Activated CD8-positive, alpha-beta memory T cell treated with anti-CD3 and anti-CD28 coated beads for 1 hour (primary cell): ENCODE results near the gene SRGAP1.
"Not testable (repeated sequence)": the region's sequence is repeated elsewhere in the genome, so short reads cannot be mapped to it uniquely, and the experiment has no call there.

Experiments used
- DNase-seq, 2 donors: peaks; one replicate each; pipeline ENCODE4 v3.0.0-alpha.2; 2020; ENCODE audit warnings: low read depth in 1 of 2; ENCODE audit errors: extremely low read depth in 1 of 2

Gene SRGAP1

DNA sequence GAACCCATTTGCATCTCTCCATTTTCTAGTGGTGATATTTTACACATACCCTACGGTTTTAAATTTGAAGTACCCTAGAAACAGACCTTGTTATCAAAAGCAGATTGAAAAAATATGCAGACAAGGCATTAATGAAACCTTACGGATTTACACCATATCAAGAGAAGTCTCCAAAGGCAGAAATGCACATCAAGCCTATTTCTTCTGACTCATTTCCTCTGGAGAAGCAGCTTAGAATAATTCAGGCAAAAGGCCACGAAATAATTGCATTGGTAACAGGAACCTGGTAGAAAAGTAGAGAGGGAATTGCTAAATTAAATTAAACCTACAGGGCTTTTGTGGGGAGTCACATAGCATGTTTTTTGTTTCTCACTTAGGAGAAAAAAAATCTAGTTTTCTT, 342.9 kb downstream of the SRGAP1 start:
- no peak for DNase-seq

- no peak for DNase-seq
Measured at GRCh38 chr12:64187794-64188193, 343.3 kb downstream of the SRGAP1 start.

- no peak for DNase-seq
Measured at GRCh38 chr12:64189530-64189929, 345.0 kb downstream of the SRGAP1 start.

GRCh38 chr12:64190140-64190539, 345.6 kb downstream of the SRGAP1 start:
- no peak for DNase-seq

DNA sequence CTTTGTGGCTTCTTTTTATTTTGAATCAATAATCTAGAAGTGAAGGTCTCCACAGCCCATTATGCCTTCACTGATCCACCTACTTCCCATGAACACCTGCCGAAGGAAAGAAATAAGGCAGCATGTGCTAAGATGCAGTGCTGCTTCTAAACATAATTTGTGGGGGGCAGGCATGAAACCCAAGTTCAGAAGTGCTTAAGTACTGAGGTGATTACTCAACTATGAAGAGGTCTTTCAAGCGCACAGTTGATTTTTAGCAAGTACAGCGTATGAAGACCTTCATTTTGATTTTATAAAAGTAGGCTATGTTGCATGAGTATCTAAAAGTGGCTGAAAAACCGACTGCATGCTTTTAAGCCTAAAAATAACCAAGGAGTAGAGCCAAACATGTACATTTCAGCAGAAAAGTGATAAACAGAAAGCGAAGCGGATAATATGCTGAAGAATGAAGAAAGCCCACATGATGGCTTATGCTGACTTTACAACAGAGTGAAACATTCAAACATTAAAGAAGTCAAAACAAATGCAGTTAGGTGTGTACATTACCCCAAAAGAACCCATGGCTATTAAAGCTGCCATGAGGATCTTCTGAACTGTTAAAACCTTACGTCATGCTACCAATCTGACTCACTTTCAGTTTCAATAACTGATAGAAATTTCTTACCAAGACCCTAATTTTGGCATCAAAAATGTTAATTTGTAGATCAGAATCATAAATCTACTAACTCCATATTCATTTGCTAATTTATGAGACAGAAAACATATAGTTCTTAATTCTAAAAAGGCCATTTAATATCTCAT, 348.3 kb downstream of the SRGAP1 start:
- no peak for DNase-seq

- DNase-seq, result no peak
Measured at GRCh38 chr12:64193931-64194330, 349.4 kb downstream of the SRGAP1 start.

DNA sequence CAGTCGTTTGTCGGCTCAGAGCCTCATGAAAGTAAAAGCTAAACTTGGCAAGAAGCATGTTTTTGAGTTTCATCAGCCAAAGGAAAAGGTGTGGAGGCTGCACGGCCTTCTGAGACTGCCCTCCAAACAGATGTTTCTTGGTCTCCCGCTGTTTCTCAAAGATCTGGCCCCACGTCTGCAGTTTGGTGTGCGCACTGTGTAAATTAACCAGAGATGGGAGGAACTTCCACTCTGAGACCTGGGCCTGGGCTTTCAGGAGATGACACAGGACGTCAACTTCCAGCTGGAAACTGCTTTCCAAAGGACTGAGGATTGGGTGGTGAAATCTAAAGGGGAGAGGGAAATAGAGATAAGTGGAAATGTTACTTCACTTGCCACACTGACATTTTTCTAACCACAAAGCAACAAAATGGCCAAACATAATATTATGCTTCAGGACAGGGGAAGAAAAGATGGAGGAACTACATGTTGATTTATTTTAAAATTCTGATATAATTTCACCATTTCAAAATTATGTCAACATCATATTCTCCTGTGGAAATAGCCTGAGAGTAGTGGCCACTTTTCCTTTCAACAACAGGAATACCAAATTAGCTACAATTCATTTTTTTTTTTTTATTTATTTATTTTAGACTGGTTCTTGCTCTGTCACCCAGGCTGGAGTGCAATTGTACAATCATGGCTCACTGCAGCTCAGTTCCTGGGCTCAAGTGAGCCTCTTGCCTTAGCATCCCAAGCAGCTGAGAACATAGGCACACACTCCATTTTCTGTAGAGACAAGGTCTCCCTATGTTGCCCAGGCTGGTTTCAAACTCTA, 350.0 kb downstream of the SRGAP1 start:
- DNase-seq, result no peak

- not testable (repeated sequence) for DNase-seq
Measured at GRCh38 chr12:64195841-64196240, 351.3 kb downstream of the SRGAP1 start.

DNA sequence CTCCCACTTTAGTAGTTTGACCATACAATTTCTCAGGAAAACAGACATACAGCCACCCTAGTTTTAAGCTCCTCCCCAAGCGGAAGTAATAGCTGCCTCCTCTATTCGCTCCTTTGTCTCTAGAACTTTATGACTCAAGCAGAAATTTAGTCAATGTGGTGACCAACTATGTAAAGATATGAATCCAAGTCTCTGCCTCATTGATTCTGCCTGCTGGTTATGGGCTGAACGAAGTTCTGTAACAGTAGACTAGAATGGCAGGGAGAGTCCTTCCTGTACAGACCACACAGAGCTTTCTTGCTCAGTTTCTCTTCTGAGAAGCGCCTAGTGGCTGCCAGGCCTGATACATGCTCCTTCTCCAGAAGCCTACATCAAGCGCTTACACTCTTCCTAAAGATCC, 358.5 kb downstream of the SRGAP1 start:
- DNase-seq, result no peak

DNA sequence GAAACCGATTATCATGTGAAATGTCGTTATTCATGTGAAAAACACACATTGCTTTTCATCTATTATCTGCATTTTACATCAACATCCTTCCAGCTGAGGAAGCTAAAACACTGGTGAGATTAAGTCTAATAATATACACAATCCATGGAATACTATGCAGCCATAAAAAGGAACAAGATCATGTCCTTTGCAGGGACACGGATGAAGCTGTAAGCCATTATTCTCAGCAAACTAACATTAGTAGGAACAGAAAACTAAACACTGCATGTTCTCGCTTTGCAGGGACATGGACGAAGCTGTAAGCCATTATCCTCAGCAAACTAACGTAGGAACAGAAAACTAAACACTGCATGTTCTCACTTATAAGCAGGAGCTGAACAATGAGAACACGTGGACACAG, 359.3 kb downstream of the SRGAP1 start:
- no peak for DNase-seq

GRCh38 chr12:64205542-64205941, 361.0 kb downstream of the SRGAP1 start:
- no peak for DNase-seq

- DNase-seq, result no peak
Measured at GRCh38 chr12:64207453-64207852, 363.0 kb downstream of the SRGAP1 start.
